HG02610 (cell line): ENCODE data around the gene MSH3.
"Not testable (repeated sequence)": the region's sequence is repeated elsewhere in the genome, so short reads cannot be mapped to it uniquely, and the experiment has no call there.

Experiments
- ATAC-seq: cut with Tn5 transposase; IDR thresholded peaks from one replicate; pipeline ENCODE4 v1.9.1; 2021; ENCODE audit warnings: mild to moderate bottlenecking, moderate library complexity; ENCODE audit not compliant: unreplicated experiment

The MSH3 gene

DNA sequence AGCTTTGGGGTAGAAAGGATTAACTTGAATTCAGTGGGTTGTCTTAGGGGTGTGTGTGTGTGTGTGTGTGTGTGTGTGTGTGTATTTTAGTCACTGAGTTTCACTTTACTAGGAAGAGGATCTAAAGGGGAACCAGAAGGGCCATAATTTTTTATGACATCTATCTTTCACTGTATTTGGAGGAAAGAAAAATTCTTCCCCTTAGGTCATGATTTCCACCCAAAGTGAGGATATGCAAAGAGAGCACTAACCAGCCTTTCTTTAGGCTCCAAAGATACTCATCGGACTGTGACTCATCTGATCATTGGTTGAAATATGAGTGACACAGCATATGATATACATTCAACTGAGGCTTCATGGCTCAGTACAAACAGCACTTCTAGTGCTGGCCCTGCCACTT, 230.5 kb downstream of the MSH3 start:
- ATAC-seq, result no peak

DNA sequence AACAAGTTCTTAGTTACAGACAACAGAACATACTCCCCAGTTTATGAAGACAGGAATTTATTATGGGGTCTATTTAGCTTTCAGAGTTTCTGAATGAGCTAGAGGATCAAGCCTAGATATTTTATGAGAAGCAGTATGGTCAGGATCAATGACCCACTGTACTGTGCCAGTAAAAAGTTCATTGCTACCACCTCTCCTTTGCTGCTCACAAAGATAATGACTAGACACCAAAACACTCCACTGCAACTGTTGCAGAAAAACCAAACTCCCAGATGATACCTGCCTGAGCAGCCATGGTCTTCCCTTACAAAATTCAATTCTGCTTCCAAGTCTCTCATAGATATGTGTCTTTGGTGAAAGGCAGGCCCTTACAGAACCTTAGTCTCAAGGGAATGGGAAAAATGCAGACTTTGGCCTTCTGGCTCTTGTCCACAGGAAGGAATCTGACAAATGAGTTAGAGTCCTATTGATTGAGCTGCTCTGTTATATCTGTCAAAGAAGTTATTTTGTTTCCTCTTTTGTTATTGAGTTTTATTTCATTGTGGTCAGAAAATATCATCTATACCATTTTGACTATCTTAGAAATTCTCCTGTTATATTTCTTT, 231.0 kb downstream of the MSH3 start:
- no peak for ATAC-seq

DNA sequence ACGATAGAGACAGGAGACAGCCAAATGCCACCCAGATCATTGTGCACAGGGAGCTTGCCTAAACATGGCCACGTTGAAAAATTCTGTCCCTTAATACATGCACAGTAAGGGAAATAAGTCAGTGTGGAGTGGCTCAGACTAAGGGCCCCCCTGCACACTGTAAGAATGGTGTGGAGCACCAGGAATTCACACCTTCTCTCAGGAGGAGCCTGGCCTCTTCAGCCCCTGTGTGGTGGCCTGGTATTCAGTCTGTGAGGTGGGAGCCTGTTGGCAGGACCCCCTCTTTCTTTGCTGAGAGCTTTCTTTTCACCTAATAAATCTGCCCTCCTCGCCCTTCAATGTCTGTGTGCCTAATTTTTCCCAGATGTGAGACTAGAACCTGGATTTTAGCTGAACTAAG, 239.6 kb downstream of the MSH3 start:
- ATAC-seq, result no peak

DNA sequence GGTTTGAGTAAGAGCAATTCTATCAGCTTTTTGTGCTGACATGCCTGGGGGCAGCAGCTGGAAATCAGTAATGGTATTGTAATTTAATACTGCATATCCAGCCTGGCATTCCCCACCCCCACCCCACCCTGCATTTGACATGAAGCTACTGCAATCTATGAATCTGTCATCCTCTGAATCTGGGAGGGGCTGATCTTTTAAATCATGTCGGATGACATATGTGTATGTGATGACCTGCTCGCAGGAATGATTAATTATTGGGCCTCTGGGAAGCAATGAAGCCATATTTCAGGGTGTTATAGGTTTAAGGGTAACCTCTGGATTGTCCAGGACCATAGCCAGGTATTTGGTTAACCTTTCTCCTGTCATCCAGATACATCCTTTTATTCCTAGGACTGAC, 241.1 kb downstream of the MSH3 start:
- no peak for ATAC-seq

DNA sequence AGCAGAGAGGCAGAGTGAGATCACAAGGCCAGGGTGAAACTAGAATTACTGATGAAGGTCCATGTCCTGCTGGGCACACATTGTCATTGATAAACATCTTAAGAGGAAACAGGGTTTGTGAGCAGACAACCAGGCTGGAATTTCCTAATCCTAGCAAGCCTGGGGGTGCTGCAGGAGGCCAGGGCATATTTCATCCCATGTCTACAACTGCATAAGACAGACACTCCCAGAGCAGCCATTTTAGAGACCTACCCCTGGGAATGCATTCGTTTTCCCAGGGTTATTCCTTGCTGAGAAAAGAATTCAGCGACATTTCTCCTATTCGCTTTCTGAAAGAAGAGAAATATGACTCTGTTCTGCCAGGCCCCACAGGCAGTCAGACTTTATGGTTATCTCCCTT, 248.2 kb downstream of the MSH3 start:
- not testable (repeated sequence) for ATAC-seq

DNA sequence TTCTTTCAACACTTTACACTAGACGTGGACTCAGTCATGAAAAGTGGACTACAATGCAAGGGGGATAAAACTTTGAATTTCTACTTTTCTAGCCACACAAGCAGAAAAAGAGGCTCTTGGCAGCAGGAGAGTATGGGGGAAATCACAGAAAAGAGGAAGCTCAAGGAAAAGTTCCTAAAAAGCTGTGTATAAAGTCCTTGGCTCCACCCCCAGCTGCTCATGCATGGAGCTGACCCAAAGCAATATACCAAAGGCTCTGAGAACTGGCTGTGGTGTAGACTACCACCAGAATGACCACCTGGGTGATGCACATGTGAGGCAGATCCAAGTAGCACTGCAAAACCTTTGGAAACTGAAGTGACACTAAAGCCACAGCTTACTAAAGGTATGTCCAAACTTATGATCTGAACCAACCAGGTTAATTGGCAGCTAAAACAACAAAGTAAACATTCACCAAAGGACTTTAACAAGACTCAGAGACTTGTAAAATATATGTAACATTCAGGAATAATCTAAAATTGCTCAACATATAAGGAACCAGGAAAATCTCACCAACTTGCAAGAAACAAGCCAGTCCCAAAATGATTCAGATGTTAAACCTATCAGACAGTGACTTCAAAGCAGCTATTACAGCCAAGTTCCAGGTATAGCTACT, 250.2 kb downstream of the MSH3 start:
- ATAC-seq, result peak; percentile 72

DNA sequence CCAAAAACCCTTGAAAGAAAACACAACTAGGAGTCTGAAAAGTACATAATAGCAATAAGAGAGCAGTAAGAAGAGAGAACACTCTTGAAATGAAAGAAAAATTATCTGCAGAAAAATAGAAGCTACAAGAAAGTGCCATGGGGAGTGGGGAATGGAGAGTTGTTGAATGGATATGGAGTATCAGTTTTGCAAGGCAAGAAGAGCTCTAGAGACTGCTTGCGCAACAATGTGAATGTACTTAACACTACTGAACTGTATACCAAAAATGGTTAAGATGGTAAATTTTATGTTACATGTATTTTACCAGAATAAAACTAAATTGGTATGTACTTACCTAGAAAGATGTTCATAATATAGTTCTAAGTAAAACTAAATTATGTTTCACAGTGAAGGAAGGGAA, 251.0 kb downstream of the MSH3 start:
- no peak for ATAC-seq

DNA sequence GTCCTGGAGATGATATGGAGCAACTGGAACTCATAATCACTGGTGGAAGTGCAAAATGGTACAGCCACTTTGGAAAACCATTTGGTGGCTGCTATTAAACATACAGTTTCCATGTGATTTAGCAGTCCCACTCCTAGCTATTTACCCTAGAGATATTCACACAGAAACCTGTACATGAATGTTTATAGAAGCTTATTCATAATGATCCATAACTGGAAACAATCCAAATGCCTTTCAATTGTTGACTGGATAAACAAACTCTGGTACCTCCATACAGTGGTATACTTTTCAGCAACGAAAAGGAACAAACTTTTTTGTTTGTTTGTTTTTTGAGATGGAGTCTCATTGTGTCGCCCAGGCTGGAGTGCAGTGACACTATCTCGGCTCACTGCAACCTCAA, 258.0 kb downstream of the MSH3 start:
- no peak for ATAC-seq

DNA sequence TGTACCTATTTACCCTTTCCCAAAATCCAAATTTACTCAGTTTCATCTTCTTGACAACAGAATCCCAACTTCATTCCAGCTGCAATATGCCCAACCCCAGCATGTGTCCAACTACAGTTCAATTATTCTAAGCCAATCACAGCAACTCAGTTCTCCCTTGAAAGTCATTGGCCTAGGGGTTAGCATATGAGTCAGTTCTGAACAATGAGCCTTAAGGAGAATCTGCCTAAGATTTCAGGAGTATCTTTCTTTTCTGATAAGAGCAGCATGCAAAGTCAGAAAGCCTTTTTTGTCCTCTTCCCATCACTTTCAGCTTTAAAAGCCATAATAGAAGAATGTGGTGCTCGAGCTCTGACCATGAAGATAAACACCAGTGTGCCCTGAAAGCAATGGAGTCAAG, 261.3 kb downstream of the MSH3 start:
- ATAC-seq, result no peak

DNA sequence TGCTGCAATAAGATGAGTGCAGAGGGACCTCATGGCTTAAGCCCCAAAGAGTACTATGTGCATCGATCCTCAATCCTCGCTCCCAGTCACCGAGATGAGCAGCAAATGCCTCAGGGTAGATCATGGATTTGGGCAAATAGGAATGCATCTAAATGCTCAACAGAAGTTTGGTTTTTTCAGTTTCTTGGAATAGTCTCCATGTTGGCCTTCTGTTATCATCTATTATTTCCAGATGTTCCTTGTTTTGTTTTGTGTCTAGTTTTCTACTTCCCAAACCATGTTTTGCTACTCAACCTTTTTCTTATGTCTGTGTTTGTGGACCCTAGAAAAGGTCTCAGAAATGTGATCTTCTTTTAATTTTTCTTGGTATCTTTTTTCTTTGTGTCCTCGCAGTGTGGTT, 262.2 kb downstream of the MSH3 start:
- no peak for ATAC-seq

DNA sequence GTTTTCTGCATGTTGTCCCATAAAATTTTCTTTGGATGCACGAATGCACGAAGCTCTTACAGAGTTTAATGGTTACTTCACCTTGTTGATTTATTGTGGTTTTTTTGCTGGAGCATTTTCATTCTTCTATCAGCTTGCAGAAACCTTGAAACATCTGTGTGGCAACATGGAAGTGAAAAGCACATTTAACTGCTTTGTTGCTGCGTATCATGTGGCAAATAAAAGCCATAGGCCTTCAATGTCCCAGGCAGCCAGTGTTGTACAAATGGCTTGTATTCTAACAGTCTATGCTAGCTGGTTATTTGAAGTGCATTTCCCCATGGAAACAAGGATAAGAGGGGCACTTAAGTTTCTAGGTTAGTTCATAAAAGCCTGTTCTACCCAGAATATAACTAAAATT, 263.2 kb downstream of the MSH3 start:
- no peak for ATAC-seq

DNA sequence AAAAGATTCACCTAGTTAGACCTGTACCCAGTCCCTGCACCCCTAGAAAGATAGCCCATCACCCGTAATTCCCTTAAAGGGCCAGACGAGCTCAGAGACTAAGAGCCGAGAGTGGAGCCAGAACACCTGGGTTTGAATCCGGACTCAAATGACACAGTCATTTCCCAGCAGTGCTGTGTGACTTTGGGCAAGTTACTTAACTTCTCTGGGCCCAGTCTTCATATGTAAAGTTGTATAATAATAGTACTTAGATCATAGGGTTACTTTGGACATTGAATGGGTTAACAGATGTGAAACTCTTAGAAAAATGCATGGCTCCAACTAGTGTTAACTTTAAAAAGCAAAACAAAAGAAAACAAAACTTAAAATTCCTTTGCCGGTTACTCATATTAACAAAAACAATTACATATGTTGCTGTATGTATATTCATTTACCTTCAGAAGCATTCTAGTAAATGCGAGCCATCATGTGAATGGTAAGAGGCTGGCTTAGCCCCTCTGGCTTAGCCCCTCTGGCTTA, 265.3 kb downstream of the MSH3 start:
- no peak for ATAC-seq

DNA sequence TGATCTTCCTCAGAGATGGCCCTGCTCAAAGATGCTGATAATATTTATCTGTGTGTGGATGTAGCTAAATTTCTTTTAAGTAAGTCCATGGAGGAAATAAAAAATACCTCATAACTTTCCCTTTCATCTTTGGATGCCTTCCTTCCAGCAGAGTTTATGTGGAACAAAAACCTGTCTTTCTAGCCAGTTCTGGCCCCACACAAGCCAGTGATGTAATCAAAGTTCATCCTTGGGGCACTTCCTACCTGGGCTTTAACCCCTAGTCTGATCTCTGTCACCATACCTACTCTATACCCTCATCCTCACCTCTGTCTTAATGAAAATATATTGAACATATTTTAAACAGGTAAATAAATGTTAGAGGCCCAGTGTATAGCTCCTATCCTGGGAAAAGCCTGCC, 265.9 kb downstream of the MSH3 start:
- ATAC-seq, result no peak

DNA sequence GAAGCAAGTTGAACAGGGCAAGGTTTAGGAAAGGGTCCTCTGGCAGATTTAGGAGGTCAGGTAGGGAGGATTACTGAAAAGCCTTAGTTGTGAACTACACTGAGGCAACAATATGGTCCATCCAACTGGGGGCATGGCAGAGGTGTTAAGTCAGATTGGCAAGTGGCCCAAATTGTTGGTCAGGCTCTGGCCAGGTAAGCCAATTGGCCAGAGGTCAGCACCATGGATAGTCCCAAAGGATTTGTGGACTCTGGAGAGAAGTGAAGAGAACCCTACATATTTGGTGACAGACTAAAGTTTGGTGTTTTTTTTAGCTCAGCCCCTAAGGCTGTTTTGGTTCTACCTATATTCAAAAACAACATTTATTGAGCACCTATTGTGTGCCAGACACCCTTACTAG, 266.6 kb downstream of the MSH3 start:
- no peak for ATAC-seq

DNA sequence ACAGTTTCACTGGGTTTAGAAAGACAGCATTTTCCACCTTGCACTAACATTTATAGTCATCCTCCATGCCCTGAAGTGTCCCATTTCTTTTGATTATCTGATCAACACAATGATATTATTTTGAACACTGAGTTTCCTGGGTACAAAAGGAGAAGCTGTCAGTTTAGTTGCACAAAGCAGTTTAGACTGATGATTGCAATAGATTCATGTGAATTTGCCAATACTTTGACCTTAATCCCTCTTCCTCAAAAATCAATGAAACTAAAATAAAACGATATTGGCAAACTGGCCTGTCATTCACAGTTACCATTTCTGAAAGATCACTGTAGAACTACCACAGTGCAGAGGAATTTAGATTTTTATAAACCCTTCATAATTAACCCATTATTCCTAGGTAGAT, 271.5 kb downstream of the MSH3 start:
- no peak for ATAC-seq
